CD4-positive, CD25-positive, alpha-beta regulatory T cell (primary cell): ENCODE measurements around the gene MLC1. TPM values are rescaled to one million over a fixed set of nuclear protein-coding genes. Genes with fewer than 3 reads are reported as not detected.
A peak's percentile ranks its signal among the peaks of the same experiment; 100 is the strongest.

Experiments used
- ATAC-seq, 2 donors: fragments of 150-1000 bp; cut with Tn5 transposase; one replicate each; pipeline ENCODE4 v1.10.0; 2021; ENCODE audit warnings: low read depth in 2 of 2, moderate number of reproducible peaks in 2 of 2, moderate library complexity in 1 of 2
- DNase-seq, 3 donors: peaks; one replicate each; pipeline versions ENCODE4 v3.0.0 to v3.0.0-alpha.2; 2012 to 2022; ENCODE audit warnings: mixed read lengths in 1 of 3
- H3K27ac ChIP-seq: one replicate; pipeline ENCODE4 v1.7.0; 2013; ENCODE audit warnings: mild to moderate bottlenecking, low read length; ENCODE audit not compliant: insufficient read depth, poor library complexity, severe bottlenecking
- H3K27me3 ChIP-seq: one replicate; pipeline ENCODE4 v1.7.0; 2013; ENCODE audit warnings: low read length; ENCODE audit not compliant: control insufficient read depth, insufficient read depth
- H3K36me3 ChIP-seq: one replicate; pipeline ENCODE4 v1.7.0; 2013; ENCODE audit warnings: mild to moderate bottlenecking, low read length, moderate library complexity; ENCODE audit not compliant: control insufficient read depth, insufficient read depth
- H3K4me1 ChIP-seq: 2 replicates; pipeline ENCODE4 v1.7.0; 2013; ENCODE audit warnings: mild to moderate bottlenecking, low read length; ENCODE audit not compliant: insufficient read depth, control insufficient read depth, poor library complexity, severe bottlenecking
- H3K4me3 ChIP-seq: one replicate; pipeline ENCODE4 v1.7.0; 2013; ENCODE audit warnings: low read depth, mild to moderate bottlenecking, low read length, moderate library complexity
- H3K9me3 ChIP-seq, 2 experiments: 1 replicate in 1 of 2; 2 replicates in 1 of 2; pipeline ENCODE4 v1.7.0; 2013; ENCODE audit warnings: low read length in 2 of 2, mild to moderate bottlenecking in 1 of 2, moderate library complexity in 1 of 2; ENCODE audit not compliant: control insufficient read depth in 2 of 2
- H3K27ac Mint-ChIP-seq, 3 donors: one replicate each; pipeline ENCODE4 v1.8.0; 2020 to 2022; ENCODE audit warnings: mild to moderate bottlenecking in 3 of 3, mixed read lengths in 3 of 3, moderate library complexity in 2 of 3
- H3K27me3 Mint-ChIP-seq: one replicate; pipeline ENCODE4 v1.8.0; 2022; ENCODE audit warnings: mild to moderate bottlenecking, mixed read lengths
- H3K36me3 Mint-ChIP-seq: one replicate; pipeline ENCODE4 v1.8.0; 2020; ENCODE audit warnings: mixed read lengths
- H3K4me1 Mint-ChIP-seq, 4 donors: one replicate each; pipeline ENCODE4 v1.8.0; 2020 to 2022; ENCODE audit warnings: mixed read lengths in 4 of 4, mild to moderate bottlenecking in 1 of 4
- H3K4me3 Mint-ChIP-seq, 4 donors: one replicate each; pipeline ENCODE4 v1.8.0; 2020 to 2022; ENCODE audit warnings: mild to moderate bottlenecking in 4 of 4, mixed read lengths in 4 of 4, moderate library complexity in 3 of 4
- H3K9me3 Mint-ChIP-seq, 7 donors: one replicate each; pipeline ENCODE4 v1.8.0; 2020 to 2022; ENCODE audit warnings: mixed read lengths in 7 of 7, mild to moderate bottlenecking in 3 of 7, moderate library complexity in 2 of 7
- polyA plus RNA-seq, 4 donors: library from polyadenylated mRNA; unstranded; fragments of 300-500 nt; fragmentation: Illumina TruSeq; gene quantifications; one replicate each; pipeline ENCODE4 v1.2.3, GENCODE V29; 2021
- total RNA-seq: library from RNA; stranded (reverse); gene quantifications from one replicate; pipeline ENCODE4 v1.2.3, GENCODE V29; 2022

The MLC1 gene
- total and polyA plus RNA-seq, 5 donors from 2014 or later, result 0.20 to 1.1 (median 0.57) TPM; not detected in 1

DNA sequence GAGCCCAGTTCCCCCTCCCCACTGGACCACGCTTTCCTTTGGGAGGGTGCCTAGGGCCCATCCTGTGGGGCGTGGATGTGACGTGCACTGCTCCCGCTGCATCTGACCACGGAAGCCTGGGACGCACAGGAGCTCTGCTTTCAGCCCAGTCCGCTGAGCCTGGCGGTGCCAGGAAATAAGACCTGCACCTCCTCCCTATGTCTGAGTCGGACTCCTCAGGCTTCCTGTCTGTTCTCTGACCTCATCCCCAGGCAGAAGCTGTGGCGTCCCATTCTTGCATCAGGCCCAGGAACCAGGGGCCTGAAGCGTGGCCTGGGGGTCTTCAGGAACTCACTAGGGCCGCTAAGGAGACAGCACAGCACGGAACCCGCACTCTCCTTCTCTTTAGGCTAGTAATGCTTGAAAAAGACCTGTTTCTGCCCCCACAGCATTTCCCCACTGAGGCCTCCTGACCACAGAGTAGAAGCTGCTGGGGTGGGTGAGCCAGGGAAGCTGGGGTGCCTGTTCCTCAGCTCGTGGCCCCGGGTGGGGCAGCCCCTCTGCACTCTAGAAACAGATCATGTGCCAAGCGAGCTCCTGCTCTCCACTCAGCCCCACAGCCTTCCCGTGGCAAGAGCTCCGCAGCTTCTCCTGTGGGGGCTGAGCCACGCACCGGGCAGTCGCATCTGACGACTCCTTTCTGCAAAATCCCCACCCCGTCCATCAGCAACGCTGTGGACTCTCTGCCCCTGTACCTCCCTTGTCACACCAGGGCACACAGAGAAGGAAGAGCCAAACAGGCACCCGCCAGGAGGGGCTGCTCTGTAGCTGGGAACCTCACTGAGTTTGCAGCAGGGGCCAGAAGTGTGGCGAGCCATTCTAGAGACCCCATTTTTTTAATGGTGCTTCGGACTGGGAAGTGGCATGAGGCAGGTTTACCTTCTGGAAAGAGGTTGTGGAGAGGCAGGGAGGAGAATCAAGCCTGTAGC lies 27.2 kb upstream of the MLC1 start:
- no peaks in the 10 kb centered on the region for H3K36me3 ChIP-seq
- H3K9me3 Mint-ChIP-seq, result no peaks in the 10 kb centered on the region
- H3K27ac Mint-ChIP-seq, result peak overlapping the region in 1 of 3 donors; percentile 66
- H3K27me3 ChIP-seq, result no peaks in the 10 kb centered on the region
- DNase-seq (peak in 1 of 3 donors; percentile 17), ATAC-seq (peak in 1 of 2 donors; percentile 12)
- H3K4me1 ChIP-seq, result no peaks in the 10 kb centered on the region
- H3K4me3 ChIP-seq, result no peak overlapping the region
- H3K4me1 Mint-ChIP-seq, result peaks cover 0 to 7% (median 1%) of the 10 kb centered on the region in 4 donors
- H3K36me3 Mint-ChIP-seq, result no peaks in the 10 kb centered on the region
- no peak overlapping the region for H3K4me3 Mint-ChIP-seq
- H3K27ac ChIP-seq, result no peak overlapping the region
- H3K27me3 Mint-ChIP-seq, result peaks cover 43% of the 10 kb centered on the region
- no peaks in the 10 kb centered on the region for H3K9me3 ChIP-seq

GRCh38 chr22:50111056-50111455 lies 25.8 kb upstream of the MLC1 start:
- peak overlapping the region in 1 of 3 donors; percentile 1 for H3K27ac Mint-ChIP-seq
- Histone ChIP-seq H3K36me3 (no peaks in the 10 kb centered on the region), H3K27me3 (no peaks in the 10 kb centered on the region), H3K4me3 (no peak overlapping the region), H3K4me1 (peaks cover 1% of the 10 kb centered on the region), H3K27ac (no peak overlapping the region), H3K9me3 (no peaks in the 10 kb centered on the region)
- H3K27me3 Mint-ChIP-seq, result peaks cover 38% of the 10 kb centered on the region
- H3K36me3 Mint-ChIP-seq, result no peaks in the 10 kb centered on the region
- H3K4me1 Mint-ChIP-seq, result peaks cover 0 to 7% (median 2%) of the 10 kb centered on the region in 4 donors
- no peak for ATAC-seq
- no peak overlapping the region for H3K4me3 Mint-ChIP-seq
- no peak for DNase-seq
- no peaks in the 10 kb centered on the region for H3K9me3 Mint-ChIP-seq

DNA sequence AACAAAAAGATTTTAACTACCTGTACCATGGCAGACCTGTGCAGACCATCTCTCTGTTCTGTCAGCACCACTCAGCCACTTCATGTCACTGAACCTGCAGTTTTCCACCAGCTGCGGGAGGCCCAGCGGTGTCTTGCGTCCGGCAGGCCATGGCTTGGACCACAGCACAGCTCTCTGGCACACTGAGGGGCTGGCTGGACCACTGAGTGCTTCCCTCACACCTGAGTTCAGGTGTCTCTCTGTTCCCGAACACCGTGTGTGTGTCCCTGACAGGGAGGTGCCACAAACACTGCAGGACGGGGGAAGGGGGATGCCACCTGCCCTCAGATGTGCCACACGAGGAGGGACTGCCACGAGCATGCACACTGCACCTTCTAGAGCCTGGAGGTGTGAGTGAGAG lies 22.3 kb upstream of the MLC1 start:
- no peaks in the 10 kb centered on the region for H3K27me3 ChIP-seq
- no peaks in the 10 kb centered on the region for H3K36me3 Mint-ChIP-seq

GRCh38 chr22:50105208-50106100 lies 20.2 kb upstream of the MLC1 start:
- H3K9me3 Mint-ChIP-seq, result no peaks in the 10 kb centered on the region
- H3K36me3 Mint-ChIP-seq, result no peaks in the 10 kb centered on the region
- peak overlapping the region; percentile 17 to 49 (median 48) for H3K27ac Mint-ChIP-seq
- peak overlapping the region in 3 of 4 donors; percentile 48 to 74 (median 69) for H3K4me3 Mint-ChIP-seq
- no peaks in the 10 kb centered on the region for H3K27me3 ChIP-seq
- no peaks in the 10 kb centered on the region for H3K9me3 ChIP-seq
- peaks cover 23% of the 10 kb centered on the region for H3K27me3 Mint-ChIP-seq
- peaks cover 6% of the 10 kb centered on the region for H3K4me1 ChIP-seq
- H3K36me3 ChIP-seq, result no peaks in the 10 kb centered on the region
- H3K27ac ChIP-seq, result no peak overlapping the region
- peak; percentile 74 to 79 for ATAC-seq
- peak in 2 of 3 donors; percentile 29 to 85 for DNase-seq
- H3K4me1 Mint-ChIP-seq, result peaks cover 0 to 10% (median 8%) of the 10 kb centered on the region in 4 donors
- H3K4me3 ChIP-seq, result peak overlapping the region; percentile 67

More for the DNA sequence above, 22.3 kb upstream of the MLC1 start:
- Histone ChIP-seq H3K4me3 (no peak overlapping the region), H3K27ac (no peak overlapping the region), H3K9me3 (no peaks in the 10 kb centered on the region), H3K36me3 (no peaks in the 10 kb centered on the region), H3K4me1 (peaks cover 6% of the 10 kb centered on the region)
- peaks cover 18% of the 10 kb centered on the region for H3K27me3 Mint-ChIP-seq
- DNase-seq, result no peak
- H3K9me3 Mint-ChIP-seq, result no peaks in the 10 kb centered on the region
- ATAC-seq, result no peak
- peaks cover 0 to 13% (median 8%) of the 10 kb centered on the region in 4 donors for H3K4me1 Mint-ChIP-seq
- no peak overlapping the region for H3K27ac Mint-ChIP-seq
- no peak overlapping the region for H3K4me3 Mint-ChIP-seq

- Mint-ChIP-seq H3K4me3 (no peak overlapping the region), H3K27me3 (peaks cover 24% of the 10 kb centered on the region), H3K27ac (no peak overlapping the region), H3K4me1 (peaks cover 0 to 10% (median 8%) of the 10 kb centered on the region in 4 donors), H3K36me3 (no peaks in the 10 kb centered on the region), H3K9me3 (no peaks in the 10 kb centered on the region)
- Histone ChIP-seq H3K4me1 (peaks cover 6% of the 10 kb centered on the region), H3K27ac (no peak overlapping the region), H3K27me3 (no peaks in the 10 kb centered on the region), H3K36me3 (no peaks in the 10 kb centered on the region), H3K9me3 (no peaks in the 10 kb centered on the region), H3K4me3 (no peak overlapping the region)
- DNase-seq, result peak in 1 of 3 donors; percentile 14
- no peak for ATAC-seq
Measured at GRCh38 chr22:50104141-50104544, 18.9 kb upstream of the MLC1 start.

DNA sequence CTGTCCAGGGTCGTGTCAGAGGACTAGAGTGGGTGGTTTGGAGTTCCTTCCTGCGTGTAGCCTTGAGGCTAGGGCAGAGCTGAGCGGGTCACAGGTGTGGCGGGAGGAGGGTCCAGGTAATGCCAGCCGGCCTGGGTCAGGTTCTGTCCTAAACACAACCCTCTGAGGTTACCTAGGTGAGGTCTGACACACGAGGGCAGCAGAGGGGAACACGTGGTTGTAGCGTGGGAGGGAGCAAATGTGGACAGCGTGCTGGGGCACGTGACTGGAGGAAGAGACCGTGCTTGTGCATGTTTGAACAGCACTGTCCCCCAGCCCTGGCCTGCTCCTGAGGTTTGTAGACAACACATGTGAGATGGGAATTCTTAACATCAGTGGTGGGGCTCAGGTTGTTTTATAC lies 17.7 kb upstream of the MLC1 start:
- DNase-seq (peak in 1 of 3 donors; percentile 11), ATAC-seq (peak in 1 of 2 donors; percentile 30)
- H3K4me3 Mint-ChIP-seq, result no peak overlapping the region
- H3K9me3 Mint-ChIP-seq, result no peaks in the 10 kb centered on the region
- H3K27ac ChIP-seq, result no peak overlapping the region
- peaks cover 6% of the 10 kb centered on the region for H3K4me1 ChIP-seq
- H3K27me3 ChIP-seq, result no peaks in the 10 kb centered on the region
- H3K27ac Mint-ChIP-seq, result peak overlapping the region in 1 of 3 donors; percentile 62
- H3K36me3 ChIP-seq, result no peaks in the 10 kb centered on the region
- H3K27me3 Mint-ChIP-seq, result peaks cover 17% of the 10 kb centered on the region
- H3K4me3 ChIP-seq, result no peak overlapping the region
- H3K4me1 Mint-ChIP-seq, result peaks cover 0 to 10% (median 8%) of the 10 kb centered on the region in 4 donors
- H3K36me3 Mint-ChIP-seq, result no peaks in the 10 kb centered on the region
- no peaks in the 10 kb centered on the region for H3K9me3 ChIP-seq

- H3K27me3 ChIP-seq, result no peaks in the 10 kb centered on the region
- H3K36me3 ChIP-seq, result no peaks in the 10 kb centered on the region
- H3K27ac ChIP-seq, result no peak overlapping the region
- H3K4me3 Mint-ChIP-seq, result no peak overlapping the region
- H3K9me3 Mint-ChIP-seq, result no peaks in the 10 kb centered on the region
- H3K27ac Mint-ChIP-seq, result peak overlapping the region in 1 of 3 donors; percentile 63
- ATAC-seq, result no peak
- H3K4me1 Mint-ChIP-seq, result peaks cover 0 to 10% (median 8%) of the 10 kb centered on the region in 4 donors
- H3K9me3 ChIP-seq, result no peaks in the 10 kb centered on the region
- peaks cover 17% of the 10 kb centered on the region for H3K27me3 Mint-ChIP-seq
- peaks cover 6% of the 10 kb centered on the region for H3K4me1 ChIP-seq
- no peak for DNase-seq
- H3K36me3 Mint-ChIP-seq, result no peaks in the 10 kb centered on the region
- no peak overlapping the region for H3K4me3 ChIP-seq
Measured at GRCh38 chr22:50101870-50102565, 16.8 kb upstream of the MLC1 start.
